ENCODE results near the gene DDAH1. TPM values are rescaled to one million over a fixed set of nuclear protein-coding genes. Genes with fewer than 3 reads are reported as not detected.

DDAH1 gene
- total and polyA plus RNA-seq, 2 experiments from 2014 or later, result 19.5 to 49.8 TPM

GRCh38 chr1:85340427-85340826, 124.5 kb downstream of the DDAH1 start:
- Histone ChIP-seq H3K27me3 (no peaks in the 10 kb centered on the region), H2AFZ (no peak overlapping the region), H3K9me2 (replicated peaks; ENCODE audit: insufficient read depth) (no peaks in the 10 kb centered on the region), H3K4me1 (ENCODE audit: insufficient read depth) (no peaks in the 10 kb centered on the region), H4K20me1 (ENCODE audit: insufficient read depth, poor library complexity, severe bottlenecking) (no peaks in the 10 kb centered on the region), H3K79me2 (no peaks in the 10 kb centered on the region), H3K9me3 (ENCODE audit: low read depth) (no peaks in the 10 kb centered on the region), H3K36me3 (replicated peaks; ENCODE audit: insufficient read depth, low read depth) (no peaks in the 10 kb centered on the region), H3K4me2 (no peak overlapping the region), H3K4me3 (no peak overlapping the region), H3K27ac (no peak overlapping the region)
- no peak for DNase-seq (ENCODE audit: low spot score)
- TF ChIP-seq EZH2 (IDR thresholded peaks at IDR 0.05; ENCODE audit: borderline replicate concordance) (no peak), EZH2phosphoT487 (IDR thresholded peaks at IDR 0.05; ENCODE audit: low read depth, severe bottlenecking, unreplicated experiment) (no peak), CTCF (IDR thresholded peaks at IDR 0.05; ENCODE audit: poor library complexity) (no peak)
- WGBS (ENCODE audit: low lambda C conversion rate, missing lambda C conversion rate), result 82% methylated on average over 3 of the region's 3 CpGs

- H3K4me2 ChIP-seq, result no peak overlapping the region
- 94% methylated on average over 7 of the region's 7 CpGs for WGBS (ENCODE audit: low lambda C conversion rate, missing lambda C conversion rate)
- TF ChIP-seq EZH2phosphoT487 (IDR thresholded peaks at IDR 0.05; ENCODE audit: low read depth, severe bottlenecking, unreplicated experiment) (no peak), EZH2 (IDR thresholded peaks at IDR 0.05; ENCODE audit: borderline replicate concordance) (no peak), CTCF (IDR thresholded peaks at IDR 0.05; ENCODE audit: poor library complexity) (no peak)
These were observed 125.1 kb downstream of the DDAH1 start for GRCh38 chr1:85339656-85340399.

GRCh38 chr1:85339089-85339488, 125.9 kb downstream of the DDAH1 start:
- no peaks in the 10 kb centered on the region for H3K36me3 ChIP-seq (replicated peaks; ENCODE audit: insufficient read depth, low read depth)
- 54% methylated on average over 5 of the region's 5 CpGs for WGBS (ENCODE audit: low lambda C conversion rate, missing lambda C conversion rate)

More at GRCh38 chr1:85339656-85340399, 125.1 kb downstream of the DDAH1 start:
- H3K79me2 ChIP-seq, result peaks cover 2% of the 10 kb centered on the region
- H2AFZ ChIP-seq, result no peak overlapping the region
- H4K20me1 ChIP-seq (ENCODE audit: insufficient read depth, poor library complexity, severe bottlenecking), result no peaks in the 10 kb centered on the region
- H3K9me3 ChIP-seq (ENCODE audit: low read depth), result no peaks in the 10 kb centered on the region
- no peak overlapping the region for H3K27ac ChIP-seq
- no peaks in the 10 kb centered on the region for H3K36me3 ChIP-seq (replicated peaks; ENCODE audit: insufficient read depth, low read depth)
- H3K27me3 ChIP-seq, result no peaks in the 10 kb centered on the region
- no peak overlapping the region for H3K4me3 ChIP-seq
- no peaks in the 10 kb centered on the region for H3K9me2 ChIP-seq (replicated peaks; ENCODE audit: insufficient read depth)
- no peak for DNase-seq (ENCODE audit: low spot score)
- H3K4me1 ChIP-seq (ENCODE audit: insufficient read depth), result no peaks in the 10 kb centered on the region

More at GRCh38 chr1:85339089-85339488, 125.9 kb downstream of the DDAH1 start:
- Histone ChIP-seq H3K79me2 (peaks cover 2% of the 10 kb centered on the region), H2AFZ (no peak overlapping the region), H3K9me3 (ENCODE audit: low read depth) (no peaks in the 10 kb centered on the region), H3K9me2 (replicated peaks; ENCODE audit: insufficient read depth) (no peaks in the 10 kb centered on the region), H3K4me3 (no peak overlapping the region), H3K27me3 (no peaks in the 10 kb centered on the region), H3K4me2 (no peak overlapping the region), H3K4me1 (ENCODE audit: insufficient read depth) (no peaks in the 10 kb centered on the region), H4K20me1 (ENCODE audit: insufficient read depth, poor library complexity, severe bottlenecking) (no peaks in the 10 kb centered on the region), H3K27ac (no peak overlapping the region)
- DNase-seq (ENCODE audit: low spot score), result no peak
- no peak for TF ChIP-seq EZH2 (IDR thresholded peaks at IDR 0.05; ENCODE audit: borderline replicate concordance)
- TF ChIP-seq CTCF (IDR thresholded peaks at IDR 0.05; ENCODE audit: poor library complexity), result no peak
- TF ChIP-seq EZH2phosphoT487 (IDR thresholded peaks at IDR 0.05; ENCODE audit: low read depth, severe bottlenecking, unreplicated experiment), result no peak
